HT1080 (cell line): ENCODE measurements around the gene ANKS1B. TPM values are rescaled to one million over a fixed set of nuclear protein-coding genes. Genes with fewer than 3 reads are reported as not detected.

ENCODE experiments used
- DNase-seq: peaks from one replicate; pipeline ENCODE4 v3.0.0-alpha.2; 2015; ENCODE audit warnings: low read depth
- total RNA-seq: library from RNA; depleted of rRNA; stranded (reverse); fragments of >200 nt; shearing (Covaris generic); gene quantifications from 2 replicates; pipeline ENCODE4 v1.2.3, GENCODE V29; 2014

The ANKS1B gene
- total RNA-seq, 1 experiment from 2014 or later: not detected

GRCh38 chr12:98791406-98791805 is 1193.3 kb downstream of the ANKS1B start:
- DNase-seq: no peak

GRCh38 chr12:98788396-98788795 is 1196.3 kb downstream of the ANKS1B start:
- DNase-seq: no peak

GRCh38 chr12:98786653-98787052 is 1198.1 kb downstream of the ANKS1B start:
- DNase-seq: no peak

- DNase-seq: no peak
Observed at GRCh38 chr12:98783420-98783819, 1201.3 kb downstream of the ANKS1B start.

- no peak for DNase-seq
Observed at GRCh38 chr12:98780261-98780660, 1204.5 kb downstream of the ANKS1B start.

GRCh38 chr12:98772818-98773217 is 1211.9 kb downstream of the ANKS1B start:
- DNase-seq: no peak

GRCh38 chr12:98771811-98772752 is 1212.7 kb downstream of the ANKS1B start:
- no peak for DNase-seq

- no peak for DNase-seq
Observed at GRCh38 chr12:98770230-98770629, 1214.5 kb downstream of the ANKS1B start.

- peak; percentile 17 for DNase-seq
Observed at GRCh38 chr12:98769068-98769467, 1215.7 kb downstream of the ANKS1B start.

GRCh38 chr12:98767248-98767647 is 1217.5 kb downstream of the ANKS1B start:
- no peak for DNase-seq

- DNase-seq: no peak
Observed at GRCh38 chr12:98763656-98764055, 1221.1 kb downstream of the ANKS1B start.

GRCh38 chr12:98758331-98758730 is 1226.4 kb downstream of the ANKS1B start:
- DNase-seq: no peak

GRCh38 chr12:98757455-98757854 is 1227.3 kb downstream of the ANKS1B start:
- DNase-seq: no peak

GRCh38 chr12:98755855-98756254 is 1228.9 kb downstream of the ANKS1B start:
- DNase-seq: peak; percentile 90

GRCh38 chr12:98754095-98754494 is 1230.6 kb downstream of the ANKS1B start:
- DNase-seq: peak; percentile 87

- DNase-seq: peak; percentile 81
Observed at GRCh38 chr12:98752726-98753125, 1232.0 kb downstream of the ANKS1B start.

- DNase-seq: no peak
Observed at GRCh38 chr12:98751580-98752115, 1233.1 kb downstream of the ANKS1B start.

- no peak for DNase-seq
Observed at GRCh38 chr12:98750511-98750910, 1234.2 kb downstream of the ANKS1B start.

- DNase-seq: no peak
Observed at GRCh38 chr12:98748463-98748862, 1236.3 kb downstream of the ANKS1B start.

GRCh38 chr12:98745578-98746391 is 1239.0 kb downstream of the ANKS1B start:
- DNase-seq: no peak

- no peak for DNase-seq
Observed at GRCh38 chr12:98744680-98745079, 1240.1 kb downstream of the ANKS1B start.
